Measurements from ENCODE around the gene MRTFB. TPM values are rescaled to one million over a fixed set of nuclear protein-coding genes. Genes with fewer than 3 reads are reported as not detected.

The MRTFB gene
- total and polyA plus RNA-seq, 2 experiments from 2014 or later: 13.9 to 22.2 TPM

- TF ChIP-seq CTCF (conservative IDR thresholded peaks at IDR 0.05; ENCODE audit: low read depth in 2 of 2) (no peak), STAT1 (IDR thresholded peaks at IDR 0.05; ENCODE audit: unreplicated experiment) (no peak), CREB1 (CRISPR knock-in tag; IDR thresholded peaks at IDR 0.05; ENCODE audit: low read depth) (no peak)
Measured at GRCh38 chr16:14175086-14175485, 104.0 kb downstream of the MRTFB start (continued).

GRCh38 chr16:14177704-14178103 lies 106.6 kb downstream of the MRTFB start:
- no peaks in the 10 kb centered on the region; the same call in 1 of the 3 replicates for H3K9me3 Mint-ChIP-seq
- H3K4me1 Mint-ChIP-seq: peaks cover 9% of the 10 kb centered on the region
- Histone ChIP-seq H2AFZ (no peak overlapping the region), H4K20me1 (replicated peaks; ENCODE audit: insufficient read depth) (no peaks in the 10 kb centered on the region), H3K79me2 (replicated peaks; ENCODE audit: insufficient read depth) (no peaks in the 10 kb centered on the region), H3K4me1 (ENCODE audit: insufficient read depth) (no peaks in the 10 kb centered on the region), H3K9me2 (ENCODE audit: insufficient read depth) (no peaks in the 10 kb centered on the region), H3K27ac (ENCODE audit: low read depth) (no peak overlapping the region), H3K4me3 (no peak overlapping the region), H3K27me3 (ENCODE audit: insufficient read depth) (no peaks in the 10 kb centered on the region), H3K36me3 (ENCODE audit: insufficient read depth) (no peaks in the 10 kb centered on the region), H3K4me2 (no peak overlapping the region), H3F3A (replicated peaks; ENCODE audit: low read depth) (no peaks in the 10 kb centered on the region)
- no peaks in the 10 kb centered on the region for H3K27me3 Mint-ChIP-seq (ENCODE audit: insufficient read depth, low read depth, poor library complexity)
- H3K27ac Mint-ChIP-seq: no peak overlapping the region
- no peak for TF ChIP-seq ZNF331 (CRISPR knock-in tag; IDR thresholded peaks at IDR 0.05; ENCODE audit: low read depth)
- no peak for TF ChIP-seq NANOG (IDR thresholded peaks at IDR 0.05; ENCODE audit: borderline replicate concordance)
- no peak for DNase-seq (ENCODE audit: low spot score)
- no peak overlapping the region for H3K4me3 Mint-ChIP-seq
- no peaks in the 10 kb centered on the region; the same call in 2 of the 3 replicates for H3K36me3 Mint-ChIP-seq (ENCODE audit: low read depth)
- no peak for ATAC-seq

- Histone ChIP-seq H3F3A (replicated peaks; ENCODE audit: low read depth) (no peaks in the 10 kb centered on the region), H4K20me1 (replicated peaks; ENCODE audit: insufficient read depth) (no peaks in the 10 kb centered on the region), H3K79me2 (replicated peaks; ENCODE audit: insufficient read depth) (no peaks in the 10 kb centered on the region), H3K27ac (ENCODE audit: low read depth) (no peak overlapping the region), H3K4me1 (ENCODE audit: insufficient read depth) (no peaks in the 10 kb centered on the region), H2AFZ (no peak overlapping the region), H3K4me2 (no peak overlapping the region), H3K4me3 (no peak overlapping the region), H3K27me3 (ENCODE audit: insufficient read depth) (no peaks in the 10 kb centered on the region), H3K9me2 (ENCODE audit: insufficient read depth) (no peaks in the 10 kb centered on the region), H3K36me3 (ENCODE audit: insufficient read depth) (no peaks in the 10 kb centered on the region)
- Mint-ChIP-seq H3K27me3 (ENCODE audit: insufficient read depth, low read depth, poor library complexity) (no peaks in the 10 kb centered on the region), H3K9me3 (no peaks in the 10 kb centered on the region; the same call in 1 of the 3 replicates), H3K36me3 (ENCODE audit: low read depth) (no peaks in the 10 kb centered on the region), H3K27ac (no peak overlapping the region), H3K4me1 (peaks cover 9% of the 10 kb centered on the region), H3K4me3 (no peak overlapping the region)
- no peak for DNase-seq (ENCODE audit: low spot score)
- ATAC-seq: no peak
- no peak for TF ChIP-seq JUNB (IDR thresholded peaks at IDR 0.05; ENCODE audit: unreplicated experiment)
- no peak for TF ChIP-seq ETS1 (IDR thresholded peaks at IDR 0.05)
- no peak for TF ChIP-seq ZNF462 (CRISPR knock-in tag; IDR thresholded peaks at IDR 0.05)
- TF ChIP-seq CREB1 (CRISPR knock-in tag; IDR thresholded peaks at IDR 0.05; ENCODE audit: low read depth): no peak
- TF ChIP-seq CTCF (conservative IDR thresholded peaks at IDR 0.05; ENCODE audit: low read depth in 2 of 2): no peak
- no peak for TF ChIP-seq EZH2 (IDR thresholded peaks at IDR 0.05; ENCODE audit: low read depth, unreplicated experiment)
Measured at GRCh38 chr16:14179116-14179515, 108.0 kb downstream of the MRTFB start.
